GM18867 (cell line): ENCODE results near the gene AKR7A2.

ENCODE experiments used
- ATAC-seq: cut with Tn5 transposase; IDR thresholded peaks from one replicate; pipeline ENCODE4 v1.9.1; 2021; ENCODE audit warnings: mild to moderate bottlenecking, moderate library complexity; ENCODE audit not compliant: unreplicated experiment

Gene AKR7A2

GRCh38 chr1:19325958-19326747, 14.2 kb upstream of the AKR7A2 start:
- no peak for ATAC-seq

- no peak for ATAC-seq
These were observed 13.5 kb upstream of the AKR7A2 start for GRCh38 chr1:19325368-19325957.

DNA sequence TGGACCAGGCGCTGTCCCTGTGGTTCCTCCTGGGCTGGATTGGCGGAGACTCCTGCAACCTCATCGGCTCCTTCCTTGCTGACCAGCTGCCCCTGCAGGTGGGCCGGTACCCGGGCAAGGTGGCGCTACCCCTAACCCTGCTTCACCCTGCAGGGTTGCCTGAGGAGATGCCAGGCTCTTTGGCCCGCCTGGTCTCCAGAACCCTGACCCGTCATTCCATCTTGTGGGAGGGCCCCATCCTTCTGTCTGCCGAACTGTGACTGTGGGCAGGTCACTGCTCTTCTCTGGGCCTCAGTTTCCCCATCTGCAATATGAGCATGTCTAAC, 12.7 kb upstream of the AKR7A2 start:
- no peak for ATAC-seq

- ATAC-seq = no peak
These were observed 12.2 kb upstream of the AKR7A2 start for GRCh38 chr1:19323987-19324664.

- no peak for ATAC-seq
These were observed 10.5 kb upstream of the AKR7A2 start for GRCh38 chr1:19322481-19322880.

GRCh38 chr1:19321071-19321470, 9.1 kb upstream of the AKR7A2 start:
- ATAC-seq = no peak

- ATAC-seq = no peak
These were observed 7.3 kb upstream of the AKR7A2 start for GRCh38 chr1:19319196-19319595.

DNA sequence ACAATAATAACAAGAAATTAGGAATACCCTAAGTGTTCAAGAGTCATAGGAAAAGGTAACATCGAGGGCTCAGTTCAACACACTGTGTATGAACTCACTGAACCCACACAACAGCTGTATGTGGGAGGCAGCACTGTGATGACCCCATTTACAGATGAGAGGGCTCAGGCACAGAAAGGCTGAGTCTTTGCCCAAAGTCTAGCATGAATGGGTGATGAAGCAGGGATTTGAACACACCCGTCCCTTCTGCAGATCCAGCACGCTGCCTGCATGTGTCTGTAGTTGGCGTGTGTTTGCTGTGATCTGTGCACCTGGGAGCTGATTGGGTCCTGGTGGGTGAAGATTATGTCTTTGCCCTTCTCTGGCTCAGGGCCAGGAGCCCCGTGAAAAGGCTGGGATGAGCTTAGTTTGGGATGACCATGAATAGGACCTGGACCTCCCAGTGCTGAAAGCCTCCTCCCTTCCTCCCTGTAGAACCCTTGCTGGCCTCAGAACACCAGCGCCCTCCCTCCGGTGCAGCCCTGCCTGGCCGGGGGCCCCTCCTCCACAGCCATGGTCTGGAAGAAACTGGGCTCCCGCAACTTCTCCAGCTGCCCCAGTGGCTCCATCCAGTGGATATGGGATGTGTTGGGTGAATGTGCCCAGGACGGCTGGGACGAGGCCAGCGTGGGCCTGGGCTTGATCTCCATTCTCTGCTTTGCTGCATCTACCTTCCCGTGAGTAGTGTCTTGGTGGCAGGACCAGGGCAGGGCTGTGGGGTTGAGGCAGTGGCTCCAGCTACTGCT, 5.4 kb upstream of the AKR7A2 start:
- no peak for ATAC-seq

- peak; percentile 33 for ATAC-seq
These were observed 3.6 kb upstream of the AKR7A2 start for GRCh38 chr1:19315378-19316198.

GRCh38 chr1:19313961-19314882, 2.3 kb upstream of the AKR7A2 start:
- ATAC-seq = no peak

DNA sequence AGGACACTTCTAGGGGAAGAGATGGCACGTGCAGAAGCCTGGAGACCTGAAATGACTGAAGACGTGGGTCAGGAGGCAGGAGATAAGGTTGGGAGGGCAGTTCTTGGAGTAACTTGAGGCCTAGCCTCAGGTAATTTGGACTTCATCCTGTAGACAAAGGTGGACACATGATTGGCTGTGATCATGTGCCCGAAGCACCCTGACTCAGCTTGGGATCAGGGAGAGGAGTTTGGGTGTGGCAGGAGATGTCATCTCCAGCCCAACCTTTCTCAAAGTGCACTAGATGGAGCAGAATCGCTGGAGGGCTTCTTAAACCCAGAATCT, 1.7 kb upstream of the AKR7A2 start:
- no peak for ATAC-seq

DNA sequence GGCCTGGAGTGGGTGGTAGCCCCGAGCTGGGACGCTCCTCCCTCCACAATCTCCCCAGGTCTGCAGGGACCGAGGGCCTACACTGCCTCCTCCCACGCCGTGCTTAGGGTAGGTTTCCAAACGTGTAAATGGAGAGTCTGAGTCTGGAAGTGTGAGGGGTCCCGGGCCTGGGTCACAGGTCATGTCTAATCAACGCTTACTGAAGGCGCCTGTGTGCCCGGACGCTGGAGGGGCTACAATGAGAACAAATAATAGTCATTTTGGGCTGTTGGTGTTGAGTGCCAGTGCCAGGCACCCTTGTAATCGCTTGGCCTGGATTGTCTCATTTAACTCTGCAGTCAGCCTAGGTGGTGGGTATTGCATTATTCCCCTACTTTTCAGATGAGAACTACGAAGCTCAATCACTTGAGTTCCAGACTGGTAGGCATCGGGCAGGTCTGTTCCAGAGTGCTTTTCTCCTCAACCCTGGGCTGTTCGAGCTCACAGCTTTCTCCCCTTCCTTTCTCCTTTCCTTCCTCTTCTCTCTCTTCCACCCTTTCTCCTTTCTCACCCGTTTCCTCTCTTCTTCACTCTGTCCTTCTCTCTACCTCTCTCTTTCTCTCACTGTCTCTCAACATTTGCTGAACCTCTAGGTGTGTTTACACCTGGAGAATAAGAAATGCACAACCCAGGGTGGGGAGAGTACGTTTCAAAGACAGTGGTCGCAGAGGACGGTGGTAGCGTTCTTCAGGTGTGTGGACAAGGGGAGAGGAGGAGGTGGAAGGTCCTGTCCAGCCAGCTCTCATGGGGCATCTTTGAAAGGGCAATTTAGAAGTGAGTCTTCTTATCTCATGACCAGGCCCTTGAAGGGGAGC, 1.1 kb upstream of the AKR7A2 start:
- no peak for ATAC-seq

GRCh38 chr1:19311503-19311930, 427 bp downstream of the AKR7A2 start:
- ATAC-seq = peak; percentile 4

DNA sequence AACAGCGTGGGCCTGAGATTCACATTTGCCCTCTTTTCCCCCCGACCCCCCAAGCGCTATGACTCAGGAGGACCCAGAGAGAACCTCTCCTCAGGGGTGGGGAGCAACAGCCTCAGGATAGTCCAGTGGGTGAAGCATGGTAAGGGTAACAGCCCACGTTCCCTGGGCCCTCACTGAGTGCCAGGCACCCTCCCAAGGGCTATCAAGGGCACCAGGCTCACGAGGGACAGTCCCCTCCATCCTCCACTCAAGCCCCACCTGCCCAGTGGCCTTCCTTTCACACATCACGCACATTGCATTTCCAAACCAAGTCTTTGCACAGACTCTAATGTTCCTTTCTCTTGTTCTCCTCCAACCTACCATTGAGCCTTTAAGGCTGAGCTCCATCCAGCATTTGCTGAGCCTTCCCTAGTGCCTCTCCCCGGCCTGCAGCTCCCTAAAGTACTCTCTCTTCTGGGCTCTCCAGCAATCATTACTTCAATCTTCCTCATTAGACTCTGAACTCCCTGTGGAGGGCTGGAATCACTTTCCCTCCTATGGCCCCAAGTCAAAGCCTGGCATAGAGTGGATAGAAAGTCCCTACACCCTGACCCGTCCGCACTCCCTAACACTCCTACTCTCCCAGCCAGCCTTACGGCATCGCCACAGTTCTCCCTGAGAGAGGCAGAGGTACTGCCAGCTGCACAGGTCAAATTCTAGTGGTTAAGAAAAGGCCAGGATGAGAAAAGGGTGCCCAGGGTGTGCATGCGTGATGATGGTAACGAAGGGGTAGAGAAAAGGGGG, 1.0 kb downstream of the AKR7A2 start:
- no peak for ATAC-seq

- ATAC-seq = no peak
These were observed 1.9 kb downstream of the AKR7A2 start for GRCh38 chr1:19310061-19310460.

DNA sequence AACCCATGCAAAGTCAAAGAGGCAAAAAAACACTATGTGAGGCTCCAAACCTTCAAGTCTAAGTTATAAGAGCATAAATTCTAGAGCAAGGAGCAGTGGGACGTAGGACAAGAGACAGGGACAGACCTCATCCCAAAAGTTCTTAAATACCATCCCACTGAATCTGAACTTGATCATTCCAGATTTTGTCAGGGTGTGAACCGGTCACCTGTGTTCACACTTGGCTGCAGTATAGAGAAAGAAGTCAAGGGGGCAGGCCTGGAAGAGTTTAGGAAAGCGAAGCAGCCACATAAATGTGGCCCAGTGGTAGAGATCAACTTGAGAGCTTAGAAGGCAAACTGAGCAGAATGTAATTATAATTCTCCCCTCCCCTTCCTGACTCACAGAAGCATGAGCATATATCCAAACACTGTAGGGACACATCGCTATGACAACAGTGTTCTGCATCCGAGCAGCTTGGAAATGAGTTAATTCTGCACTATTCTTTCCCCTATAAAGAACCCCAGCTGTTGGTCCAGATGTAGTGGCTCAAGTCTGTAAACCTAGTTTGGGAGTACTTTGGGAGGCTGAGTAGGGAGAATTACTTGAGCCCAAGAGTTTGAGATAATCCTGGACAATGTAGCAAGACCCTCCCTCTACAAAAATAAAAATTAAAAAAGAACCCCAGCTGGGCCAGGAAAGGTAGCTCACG, 2.7 kb downstream of the AKR7A2 start:
- no peak for ATAC-seq

DNA sequence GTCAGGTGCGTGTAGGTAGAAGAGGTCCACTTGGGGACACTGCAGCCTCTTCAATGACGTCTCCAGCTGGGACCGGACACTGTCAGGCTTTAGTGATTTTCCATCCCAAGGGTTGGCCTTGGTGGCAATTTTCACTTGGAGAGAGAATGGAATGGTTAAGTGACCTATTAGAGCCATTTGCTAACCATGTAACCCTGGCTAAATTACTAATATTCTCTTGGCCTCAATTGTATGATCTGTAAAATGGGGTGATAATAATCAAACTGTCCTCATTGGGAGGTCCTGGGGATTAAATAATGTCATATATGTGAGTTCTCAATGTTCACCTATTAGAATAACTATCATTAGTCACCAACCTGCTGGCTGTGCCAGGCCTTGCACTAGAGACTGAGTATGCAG, 3.4 kb downstream of the AKR7A2 start:
- no peak for ATAC-seq
